Endothelial cell of umbilical vein (primary cell): ENCODE measurements around the gene PDE7B. TPM values are rescaled to one million over a fixed set of nuclear protein-coding genes. Genes with fewer than 3 reads are reported as not detected.
A peak's percentile ranks its signal among the peaks of the same experiment; 100 is the strongest.

Source experiments
- BruUV-seq: library from RNA; stranded (reverse); fragments of 400-500 nt; replicated peaks from 2 replicates; lab custom pipeline; 2021; lab: Mats Ljungman, UMichigan
- CTCF ChIA-PET: fragments of 300-600, 350-600 bp; sonication (Branson Sonifier 250); formaldehyde crosslinking; loops from one replicate; lab custom pipeline; 2021; ENCODE audit warnings: antibody characterized with exemption, inconsistent platforms; lab: Charles Lee
- POLR2A ChIA-PET: fragments of 300-600, 350-600 bp; sonication (Branson Sonifier 250); formaldehyde crosslinking; loops from one replicate; lab custom pipeline; 2021; ENCODE audit warnings: antibody characterized with exemption, inconsistent platforms; lab: Charles Lee
- DNase-seq: peaks from one replicate; pipeline ENCODE4 v3.0.0-alpha.2; 2011; ENCODE audit warnings: low read depth, low spot score
- FAIRE-seq: peaks from 2 replicates; lab custom pipeline; 2011; peaks lifted over from hg19 to GRCh38; lab: Jason Lieb, UNC
- H2AFZ ChIP-seq: 2 replicates; pipeline ENCODE4 v1.6.0; 2012; ENCODE audit warnings: low read depth, low read length, control low read depth, inconsistent platforms
- H3K27ac ChIP-seq: 2 replicates; pipeline ENCODE4 v1.5.1; 2011; ENCODE audit warnings: low read depth, mild to moderate bottlenecking, control low read depth, low read length, moderate library complexity; ENCODE audit not compliant: insufficient read depth
- H3K27me3 ChIP-seq, 2 experiments: 2 replicates each; pipeline versions ENCODE4 v1.6.0 to v1.6.1; 2011; ENCODE audit warnings: low read length in 2 of 2, mixed read lengths in 1 of 2; ENCODE audit not compliant: control insufficient read depth in 2 of 2, insufficient read depth in 2 of 2
- H3K36me3 ChIP-seq, 2 experiments: 2 replicates in 1 of 2; 3 replicates in 1 of 2; pipeline ENCODE4 v1.5.1; 2011; ENCODE audit warnings: low read length in 2 of 2, mild to moderate bottlenecking in 1 of 2, moderate library complexity in 1 of 2; ENCODE audit not compliant: control insufficient read depth in 2 of 2, insufficient read depth in 2 of 2; ENCODE audit errors: extremely low read depth in 1 of 2
- H3K4me1 ChIP-seq: 3 replicates; pipeline ENCODE4 v1.5.1; 2011; ENCODE audit warnings: mild to moderate bottlenecking, low read length; ENCODE audit not compliant: control insufficient read depth, insufficient read depth; ENCODE audit errors: extremely low read depth
- H3K4me2 ChIP-seq: 2 replicates; pipeline ENCODE4 v1.6.1; 2011; ENCODE audit warnings: low read length, control low read depth, mixed read lengths; ENCODE audit not compliant: insufficient read depth
- H3K4me3 ChIP-seq, 3 experiments: fragments of 200-600 bp in 1 of 3; sonication (generic), shearing (Covaris generic) in 1 of 3; replicated peaks in 1 of 3; 2 replicates each; pipeline ENCODE4 v1.5.1; 2011 to 2016; ENCODE audit warnings: control low read depth in 3 of 3, low read length in 3 of 3, mild to moderate bottlenecking in 2 of 3, inconsistent platforms in 1 of 3, low read depth in 1 of 3, moderate library complexity in 1 of 3; ENCODE audit not compliant: insufficient read depth in 1 of 3
- H3K79me2 ChIP-seq: 2 replicates; pipeline ENCODE4 v1.6.0; 2012; ENCODE audit warnings: low read length, inconsistent platforms; ENCODE audit not compliant: control insufficient read depth, insufficient read depth
- H3K9ac ChIP-seq: replicated peaks from 2 replicates; pipeline ENCODE3; 2011; ENCODE audit warnings: low read length, control low read depth; ENCODE audit not compliant: insufficient read depth; ENCODE audit errors: extremely low read depth
- H3K9me1 ChIP-seq: replicated peaks from 3 replicates; pipeline ENCODE4 v1.6.0; 2011; ENCODE audit warnings: mild to moderate bottlenecking, low read length; ENCODE audit not compliant: control insufficient read depth, insufficient read depth; ENCODE audit errors: extremely low read depth
- H3K9me3 ChIP-seq: replicated peaks from 2 replicates; pipeline ENCODE4 v1.5.1; 2012; ENCODE audit warnings: low read length, inconsistent platforms; ENCODE audit not compliant: control insufficient read depth, insufficient read depth
- H4K20me1 ChIP-seq: replicated peaks from 2 replicates; pipeline ENCODE3; 2011; ENCODE audit warnings: mild to moderate bottlenecking, low read length; ENCODE audit not compliant: control insufficient read depth, insufficient read depth; ENCODE audit errors: extremely low read depth
- EZH2 ChIP-seq: IDR thresholded peaks from 2 replicates; pipeline ENCODE4 v1.6.1; 2012; ENCODE audit warnings: borderline replicate concordance, low read depth, mild to moderate bottlenecking, moderate library complexity, low read length, inconsistent platforms; ENCODE audit not compliant: severe bottlenecking
- FOS ChIP-seq: IDR thresholded peaks from 2 replicates; pipeline ENCODE4 v1.6.1; 2011; ENCODE audit warnings: mild to moderate bottlenecking, low read length, moderate library complexity, borderline replicate concordance; ENCODE audit not compliant: insufficient read depth
- GATA2 ChIP-seq: IDR thresholded peaks from 2 replicates; pipeline ENCODE4 v1.7.0; 2011; ENCODE audit warnings: low read depth, mild to moderate bottlenecking, moderate library complexity, mixed read lengths, low read length; ENCODE audit not compliant: insufficient read length, insufficient read depth
- JUN ChIP-seq: IDR thresholded peaks from 2 replicates; pipeline ENCODE4 v1.6.1; 2011; ENCODE audit warnings: borderline replicate concordance, low read depth; ENCODE audit not compliant: insufficient read length, insufficient read depth
- MYC ChIP-seq: IDR thresholded peaks from one replicate; pipeline ENCODE4 v1.6.1; 2011; ENCODE audit warnings: mild to moderate bottlenecking, low read depth, low read length
- POLR2A ChIP-seq: IDR thresholded peaks from 2 replicates; pipeline ENCODE4 v1.6.1; 2012; ENCODE audit warnings: low read depth, mild to moderate bottlenecking, control low read depth, low read length
- POLR2AphosphoS5 ChIP-seq: IDR thresholded peaks from 2 replicates; pipeline ENCODE4 v1.6.1; 2012; ENCODE audit warnings: low read depth, mild to moderate bottlenecking, control low read depth, low read length, moderate library complexity; ENCODE audit not compliant: insufficient read depth
- dilution Hi-C: fragments of 300-500 bp; cut with MboI; formaldehyde crosslinking; loops from one replicate; pipeline ENCODE4 v1.15.0; 2019; ENCODE audit warnings: low sequenced_read_pairs; ENCODE audit not compliant: extremely low pct_ligation_motif_present
- intact Hi-C: fragments of 100-400 bp; cut with micrococcal nuclease; formaldehyde crosslinking; loops from one replicate; pipeline ENCODE4 v1.10.0; 2022
- polyA plus RNA-seq, 4 experiments: library from polyadenylated mRNA; depleted of rRNA in 3 of 4; stranded (reverse) in 3 of 4; unstranded in 1 of 4; fragments of >200 nt; gene quantifications; 2 replicates each; pipeline versions ENCODE4 v1.2.1 to v1.2.3, GENCODE V29; 2011 to 2012; ENCODE audit warnings: missing spikeins in 1 of 4
- total RNA-seq: library from RNA; stranded (reverse); gene quantifications from 2 replicates; pipeline ENCODE4 v1.2.3, GENCODE V29; 2021
- TF ChIP-seq, protein P1 (sequence below), 2 donors: IDR thresholded peaks; 1 replicate in 1 of 2; 2 replicates in 1 of 2; pipeline ENCODE4 v1.5.1; 2011; ENCODE audit warnings: low read length in 2 of 2, mild to moderate bottlenecking in 2 of 2, moderate library complexity in 2 of 2, control low read depth in 1 of 2, inconsistent platforms in 1 of 2, low read depth in 1 of 2; ENCODE audit not compliant: insufficient read depth in 1 of 2; ENCODE audit errors: extremely low read depth in 1 of 2
- TF ChIP-seq, protein P2 (sequence below): IDR thresholded peaks from 2 replicates; pipeline ENCODE4 v1.6.1; 2011; ENCODE audit not compliant: insufficient read depth, insufficient read length

Gene PDE7B
- total and polyA plus RNA-seq, 2 donors (not counting 3 experiments of a cell fraction or from before 2014, with no cell fraction given): 20.6 to 25.1 TPM

DNA sequence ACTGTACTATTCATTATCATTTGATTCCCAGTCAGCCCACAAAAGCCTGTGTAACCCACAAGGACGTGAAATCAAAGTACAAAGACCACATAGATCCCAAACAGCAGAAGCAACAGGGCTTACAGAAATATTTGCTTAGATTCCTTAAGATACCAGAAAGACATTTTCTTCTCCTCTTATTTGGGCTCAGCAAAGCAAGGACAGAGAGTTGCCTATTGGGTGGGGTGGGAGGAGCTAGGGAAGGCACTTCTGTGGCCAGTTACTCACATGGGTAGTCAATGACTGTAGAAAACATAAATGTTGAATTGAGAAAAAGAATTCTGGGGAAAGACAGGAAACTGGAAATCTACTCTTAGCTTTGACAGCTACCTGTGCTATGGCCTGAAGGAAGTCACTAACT, 19.8 kb downstream of the PDE7B start:
- H4K20me1 ChIP-seq: no peaks in the 10 kb centered on the region
- ChIA-PET POLR2A (no interaction called here), CTCF (interaction anchor here (1.0 to 2.2 kb wide), 4 partner anchors 15 to 184 kb away, joined by 3 to 8 read pairs (median 4); no protein-coding TSS in a partner anchor)
- no peak for TF ChIP-seq JUN
- H3K9ac ChIP-seq: no peak overlapping the region
- no peaks in the 10 kb centered on the region for H3K9me3 ChIP-seq
- no peak overlapping the region for H3K4me3 ChIP-seq
- H3K79me2 ChIP-seq: no peaks in the 10 kb centered on the region
- no peak overlapping the region for H2AFZ ChIP-seq
- H3K4me1 ChIP-seq: peaks cover 12% of the 10 kb centered on the region
- DNase-seq: no peak
- H3K36me3 ChIP-seq: no peaks in the 10 kb centered on the region
- BruUV-seq: no TSS peak
- dilution Hi-C loops: no loop called here
- no peaks in the 10 kb centered on the region for H3K9me1 ChIP-seq
- H3K27ac ChIP-seq: peak overlapping the region; percentile 11
- no peak for FAIRE-seq
- no peak overlapping the region for H3K4me2 ChIP-seq
- intact Hi-C loops: no loop called here
- H3K27me3 ChIP-seq: no peaks in the 10 kb centered on the region

DNA sequence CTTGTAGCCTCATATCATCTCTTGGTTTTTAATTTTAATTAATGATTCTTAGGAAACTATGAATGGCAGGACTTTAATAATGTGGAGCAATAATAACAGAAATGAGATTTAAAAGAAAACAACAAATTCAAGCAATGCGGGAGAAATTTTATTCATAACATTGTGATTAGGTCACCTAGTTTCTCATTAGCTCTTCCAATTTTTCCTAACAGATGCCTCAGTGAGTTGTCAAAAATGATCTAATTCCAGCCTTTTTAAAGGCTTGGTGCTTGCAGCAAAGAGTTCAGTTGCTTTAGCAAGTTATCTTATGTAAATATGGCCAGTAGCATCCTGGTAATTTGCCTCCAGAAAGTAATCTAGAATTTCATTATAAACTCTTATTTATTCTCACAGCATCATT, 20.4 kb downstream of the PDE7B start:
- ChIA-PET POLR2A (no interaction called here), CTCF (interaction anchor here (1.0 to 2.2 kb wide), 3 partner anchors 21 to 38 kb away, joined by 3 to 8 read pairs (median 6); no protein-coding TSS in a partner anchor)
- H3K9me3 ChIP-seq: no peaks in the 10 kb centered on the region
- H2AFZ ChIP-seq: no peak overlapping the region
- H3K36me3 ChIP-seq: no peaks in the 10 kb centered on the region
- dilution Hi-C loops (no loop called here), intact Hi-C loops (no loop called here)
- H4K20me1 ChIP-seq: no peaks in the 10 kb centered on the region
- BruUV-seq: no TSS peak
- DNase-seq: no peak
- H3K4me2 ChIP-seq: no peak overlapping the region
- no peaks in the 10 kb centered on the region for H3K9me1 ChIP-seq
- peaks cover 12% of the 10 kb centered on the region for H3K4me1 ChIP-seq
- no peak overlapping the region for H3K27ac ChIP-seq
- no peak overlapping the region for H3K9ac ChIP-seq
- no peaks in the 10 kb centered on the region for H3K79me2 ChIP-seq
- no peak for FAIRE-seq
- no peak overlapping the region for H3K4me3 ChIP-seq
- TF ChIP-seq POLR2A: no peak
- no peak for TF ChIP-seq EZH2
- TF ChIP-seq, protein P1, sequence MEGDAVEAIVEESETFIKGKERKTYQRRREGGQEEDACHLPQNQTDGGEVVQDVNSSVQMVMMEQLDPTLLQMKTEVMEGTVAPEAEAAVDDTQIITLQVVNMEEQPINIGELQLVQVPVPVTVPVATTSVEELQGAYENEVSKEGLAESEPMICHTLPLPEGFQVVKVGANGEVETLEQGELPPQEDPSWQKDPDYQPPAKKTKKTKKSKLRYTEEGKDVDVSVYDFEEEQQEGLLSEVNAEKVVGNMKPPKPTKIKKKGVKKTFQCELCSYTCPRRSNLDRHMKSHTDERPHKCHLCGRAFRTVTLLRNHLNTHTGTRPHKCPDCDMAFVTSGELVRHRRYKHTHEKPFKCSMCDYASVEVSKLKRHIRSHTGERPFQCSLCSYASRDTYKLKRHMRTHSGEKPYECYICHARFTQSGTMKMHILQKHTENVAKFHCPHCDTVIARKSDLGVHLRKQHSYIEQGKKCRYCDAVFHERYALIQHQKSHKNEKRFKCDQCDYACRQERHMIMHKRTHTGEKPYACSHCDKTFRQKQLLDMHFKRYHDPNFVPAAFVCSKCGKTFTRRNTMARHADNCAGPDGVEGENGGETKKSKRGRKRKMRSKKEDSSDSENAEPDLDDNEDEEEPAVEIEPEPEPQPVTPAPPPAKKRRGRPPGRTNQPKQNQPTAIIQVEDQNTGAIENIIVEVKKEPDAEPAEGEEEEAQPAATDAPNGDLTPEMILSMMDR (IDR thresholded peaks at IDR 0.05; ENCODE audit: extremely low read depth in 1 of 2, insufficient read depth in 1 of 2, low read depth in 1 of 2, low read length in 2 of 2): no peak
- TF ChIP-seq, protein P2, sequence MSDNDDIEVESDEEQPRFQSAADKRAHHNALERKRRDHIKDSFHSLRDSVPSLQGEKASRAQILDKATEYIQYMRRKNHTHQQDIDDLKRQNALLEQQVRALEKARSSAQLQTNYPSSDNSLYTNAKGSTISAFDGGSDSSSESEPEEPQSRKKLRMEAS: no peak
- no peak for TF ChIP-seq GATA2
- no peak for TF ChIP-seq POLR2AphosphoS5
- TF ChIP-seq MYC: no peak
- TF ChIP-seq FOS: no peak
- TF ChIP-seq JUN: no peak
- no peaks in the 10 kb centered on the region for H3K27me3 ChIP-seq
